ENCODE results near the gene SGO1.
A peak's percentile ranks its signal among the peaks of the same experiment; 100 is the strongest.

Gene SGO1

DNA sequence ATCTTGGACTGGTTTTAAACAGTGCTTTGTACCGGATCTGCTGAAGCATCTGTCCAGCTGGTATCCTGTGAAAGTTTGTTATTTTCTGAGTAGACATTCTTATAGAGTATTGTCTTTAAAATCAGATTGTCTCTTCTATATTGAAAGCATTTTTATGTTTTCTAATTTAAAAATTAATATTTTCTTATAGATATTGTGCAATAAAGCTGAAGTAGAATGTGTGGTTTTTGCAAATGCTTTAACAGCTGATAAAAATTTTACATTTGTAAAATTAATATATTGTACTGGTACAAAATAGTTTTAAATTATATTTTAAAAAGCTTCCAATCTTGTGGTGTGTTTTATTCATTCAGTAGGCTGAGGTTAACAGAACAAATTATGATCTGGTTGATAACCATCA lies 31.9 kb downstream of the SGO1 start:
- DNase-seq = no peak

DNA sequence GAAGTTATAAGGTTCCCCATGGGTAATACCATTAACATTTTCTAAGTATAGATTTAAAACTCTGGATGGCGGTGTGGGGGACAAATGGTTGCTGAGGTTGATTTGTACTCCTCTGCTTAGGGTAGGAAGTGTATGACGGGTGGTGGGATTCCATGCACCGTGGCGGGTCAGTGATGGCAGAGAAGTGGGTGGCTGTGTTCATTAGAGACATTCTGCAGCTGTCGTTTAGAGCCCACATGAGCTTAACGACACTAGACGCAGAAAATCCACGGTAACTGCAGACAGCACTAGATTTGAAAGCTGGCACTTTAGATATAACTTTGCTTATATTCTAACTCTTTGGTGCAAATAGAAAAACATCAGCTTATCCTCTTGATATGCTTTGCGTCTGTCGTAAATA lies 37.5 kb downstream of the SGO1 start:
- no peak for DNase-seq

DNA sequence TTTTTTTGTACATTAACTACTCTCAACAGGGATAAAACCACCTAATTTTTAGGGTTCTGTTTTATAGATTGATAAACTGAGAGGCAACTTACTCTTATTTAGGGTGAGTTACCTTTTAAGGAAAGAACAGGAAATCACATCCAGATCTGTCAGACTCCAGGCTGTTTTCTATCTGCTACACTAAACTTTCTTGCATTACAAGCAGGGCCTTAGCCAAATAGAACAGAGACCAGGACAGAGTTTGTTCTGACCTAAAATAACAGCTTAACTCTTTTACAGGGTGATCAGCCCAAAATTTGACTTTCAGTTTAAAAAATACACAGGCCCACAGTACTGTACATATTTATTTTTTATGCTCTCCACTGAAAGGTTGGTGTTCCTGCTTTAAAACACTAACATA lies 38.6 kb downstream of the SGO1 start:
- no peak for DNase-seq

DNA sequence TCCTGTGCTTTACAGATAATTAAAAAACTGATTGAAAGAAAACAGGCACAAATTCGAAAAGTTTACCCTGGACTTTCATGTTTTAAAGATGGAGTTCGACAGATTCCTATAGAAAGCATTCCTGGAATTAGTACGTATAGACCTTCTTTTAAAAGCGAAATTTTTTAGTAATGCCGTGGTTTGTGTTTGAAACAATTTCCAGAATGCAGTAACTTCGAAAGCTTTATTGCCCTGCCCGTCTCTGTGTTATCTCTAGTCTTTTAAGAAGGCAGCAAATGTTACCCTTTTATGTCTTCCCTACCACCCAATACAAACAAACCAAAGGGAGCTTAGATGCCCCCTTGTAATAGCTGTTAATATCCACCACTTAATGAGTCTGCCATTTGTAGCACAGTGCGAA lies 39.7 kb downstream of the SGO1 start:
- DNase-seq = no peak

DNA sequence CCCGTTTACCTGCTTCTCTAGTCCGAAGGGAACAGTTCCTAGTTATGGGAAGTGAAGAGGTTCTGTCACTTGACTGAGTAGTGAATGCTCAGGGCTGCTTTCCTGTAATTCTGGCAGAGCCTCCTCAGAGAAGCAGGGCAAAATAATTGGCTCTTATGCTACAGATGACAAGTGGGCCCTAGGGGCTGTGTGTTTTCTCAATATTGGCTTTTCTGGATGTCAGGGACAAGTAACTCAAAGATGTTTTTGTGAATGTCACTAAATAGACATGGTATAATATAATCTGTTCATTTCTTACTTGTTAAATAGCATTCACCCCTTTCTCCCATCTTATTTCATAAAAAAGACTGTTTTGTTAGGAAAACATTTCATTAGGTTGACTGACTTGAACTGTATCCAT lies 40.1 kb downstream of the SGO1 start:
- DNase-seq = no peak

DNA sequence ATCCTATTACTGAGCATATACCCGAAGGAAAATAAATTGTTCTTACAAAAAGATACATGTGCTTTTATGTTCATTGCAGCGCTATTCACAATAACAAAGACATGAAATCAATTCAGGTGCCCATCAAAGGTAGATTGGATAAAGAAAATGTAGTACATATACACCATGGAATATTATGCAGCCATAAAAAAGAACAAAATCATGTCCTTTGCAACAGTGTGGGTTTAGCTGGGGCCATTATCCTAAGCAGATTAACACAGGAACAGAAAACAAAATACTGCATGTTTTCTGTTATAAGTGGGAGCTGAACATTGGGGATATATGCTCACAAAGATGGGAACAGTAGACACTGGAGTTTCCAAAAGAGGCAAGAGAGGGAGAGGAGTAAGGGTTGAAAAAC lies 42.5 kb downstream of the SGO1 start:
- DNase-seq = no peak

DNA sequence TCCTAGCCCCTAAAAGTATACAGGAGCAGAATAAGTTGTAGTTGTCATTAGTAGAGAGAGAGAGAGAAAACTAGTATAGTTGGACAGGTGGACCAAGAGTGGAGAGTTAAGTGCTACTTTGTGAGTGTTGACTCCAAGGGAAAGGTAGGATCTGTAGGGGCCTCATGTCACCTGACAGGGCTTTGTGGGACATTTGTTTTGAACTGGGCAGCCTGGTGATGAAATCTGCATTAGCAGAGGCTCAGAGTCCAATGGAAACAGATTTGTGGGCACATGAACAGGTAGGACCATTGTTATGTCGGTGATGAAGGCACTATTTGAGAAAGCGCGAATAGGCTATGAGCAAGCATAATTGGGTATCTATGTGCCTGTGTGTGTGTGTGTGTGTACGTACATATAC lies 43.5 kb downstream of the SGO1 start:
- no peak for DNase-seq

DNA sequence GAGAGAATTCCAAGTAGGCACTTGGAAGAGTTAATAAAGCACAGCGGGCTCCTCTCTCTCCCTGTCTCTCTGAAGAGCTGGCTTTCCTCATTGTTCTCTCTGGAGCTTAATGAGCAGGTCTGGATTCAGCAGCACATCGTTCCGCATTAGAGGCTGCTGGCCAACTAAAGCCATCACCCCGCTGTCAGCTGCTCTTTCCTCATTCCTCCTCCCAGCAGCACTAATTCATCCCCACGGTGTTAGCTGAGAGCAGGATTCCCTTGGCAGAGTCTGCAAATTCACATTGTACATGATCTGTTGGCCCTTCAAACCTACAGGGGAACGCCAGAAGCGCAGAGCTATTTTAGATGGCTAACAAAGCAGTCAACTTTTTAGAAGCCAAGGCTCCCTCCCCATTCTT lies 44.2 kb downstream of the SGO1 start:
- no peak for DNase-seq

DNA sequence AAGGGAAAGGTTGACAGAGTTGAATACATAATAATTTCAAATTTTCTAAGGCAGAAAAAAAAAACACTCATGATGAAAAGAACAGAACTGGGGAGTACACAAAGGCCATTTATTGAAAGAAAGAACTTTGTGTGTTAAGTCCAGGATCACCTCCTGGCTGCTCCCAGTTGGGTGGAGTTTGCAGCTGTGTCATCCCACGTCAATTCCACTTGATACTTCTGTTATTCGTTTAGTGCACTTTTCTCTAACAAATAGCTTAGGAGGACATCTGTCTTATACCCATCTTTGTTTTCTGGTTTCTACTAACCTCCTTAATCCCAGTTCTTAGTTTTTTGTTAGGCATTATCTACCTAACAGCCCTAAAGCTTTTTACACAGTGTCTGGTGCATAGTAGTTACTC lies 44.7 kb downstream of the SGO1 start:
- DNase-seq = no peak

DNA sequence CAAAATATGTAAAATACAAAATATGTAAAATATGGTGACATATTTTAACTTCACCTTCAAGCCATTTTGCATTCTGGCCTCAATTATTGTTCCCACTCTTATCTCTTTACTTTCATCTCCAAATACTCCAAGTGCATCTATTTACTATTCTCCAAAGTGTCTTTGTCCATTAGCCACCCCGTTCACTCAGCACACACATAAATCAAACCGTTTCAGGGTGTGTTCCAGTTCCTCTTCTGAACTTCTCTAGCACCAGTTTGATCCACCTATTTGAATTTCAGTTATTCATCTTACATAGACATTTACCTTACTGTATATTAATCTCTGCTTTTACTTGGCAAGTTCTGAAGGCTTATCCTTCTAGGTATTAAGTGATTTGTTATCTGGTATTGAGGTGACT lies 45.1 kb downstream of the SGO1 start:
- DNase-seq = no peak

DNA sequence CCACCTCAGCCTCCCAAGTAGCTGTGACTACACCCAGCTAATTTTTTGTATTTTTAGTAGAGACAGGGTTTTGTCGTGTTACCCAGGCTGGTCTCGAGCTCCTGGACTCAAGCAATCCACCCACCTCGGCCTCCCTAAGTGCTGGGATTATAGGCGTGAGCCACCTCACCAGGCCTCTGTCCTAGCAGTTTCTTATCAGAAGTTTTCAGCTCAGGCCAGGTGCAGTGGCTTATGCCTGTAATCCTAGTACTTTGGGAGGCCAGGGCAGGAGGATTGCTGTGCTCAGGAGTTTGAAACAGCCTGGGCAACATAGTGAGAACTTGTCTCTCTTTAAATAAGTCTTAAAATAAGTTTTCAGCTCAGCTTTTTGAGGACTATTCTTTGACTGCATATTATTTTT lies 48.4 kb downstream of the SGO1 start:
- DNase-seq = no peak

DNA sequence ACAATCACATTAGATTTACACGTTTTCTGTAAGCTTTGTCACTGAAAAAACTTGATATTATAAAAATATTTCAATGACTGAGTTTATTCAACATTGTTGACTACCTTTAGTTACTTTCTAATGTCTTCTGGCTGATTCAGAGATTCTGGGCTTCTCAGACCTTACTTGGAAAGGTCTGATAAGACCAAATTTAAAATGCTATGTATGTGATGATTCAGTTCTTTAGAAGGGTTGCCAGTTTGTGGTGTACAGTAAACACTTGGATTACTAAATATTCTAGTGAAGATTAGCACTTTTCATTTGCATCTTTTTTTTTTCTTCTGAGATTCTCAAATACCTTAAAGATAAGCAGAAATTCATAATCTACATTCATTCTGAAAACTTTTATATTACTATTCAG lies 49.8 kb downstream of the SGO1 start:
- DNase-seq = no peak

DNA sequence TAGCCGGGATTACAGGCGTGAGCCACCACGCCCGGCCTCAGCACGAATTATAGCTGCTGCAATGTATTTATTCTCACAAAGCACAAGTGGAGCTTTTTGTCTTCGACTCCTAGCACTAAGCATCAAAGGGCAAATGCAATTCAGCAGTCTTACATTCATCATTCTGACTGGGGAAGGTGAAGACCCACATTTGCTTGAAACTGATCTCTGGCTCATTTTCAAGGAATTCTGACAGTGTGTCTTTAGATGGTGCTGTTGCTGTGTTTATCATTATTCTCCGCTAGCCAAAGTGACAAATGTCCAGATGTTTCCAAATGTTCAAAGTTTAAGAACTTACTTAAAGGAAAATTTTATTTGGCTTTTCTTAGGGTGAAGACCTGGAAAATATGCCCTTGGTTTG lies 55.9 kb downstream of the SGO1 start:
- DNase-seq = no peak

DNA sequence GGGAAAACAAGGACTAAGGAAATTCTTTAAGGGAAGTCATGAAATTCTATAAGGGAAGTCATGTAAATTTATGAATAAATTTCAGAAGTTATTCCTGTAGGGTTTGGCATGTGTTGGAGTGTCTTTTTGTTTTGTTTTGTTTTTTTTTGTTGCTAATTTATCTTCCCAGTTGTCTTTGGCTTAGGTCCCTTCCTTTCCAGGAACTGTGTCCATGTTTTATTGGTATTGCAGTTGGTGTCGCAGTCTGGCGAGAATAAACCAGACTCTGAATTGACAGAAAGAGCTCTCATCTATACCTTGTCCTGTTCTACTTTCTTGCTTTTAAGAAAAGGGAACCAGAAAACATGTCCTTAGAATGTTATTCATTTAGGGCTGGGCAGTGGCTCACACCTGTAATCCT lies 57.6 kb downstream of the SGO1 start:
- no peak for DNase-seq

DNA sequence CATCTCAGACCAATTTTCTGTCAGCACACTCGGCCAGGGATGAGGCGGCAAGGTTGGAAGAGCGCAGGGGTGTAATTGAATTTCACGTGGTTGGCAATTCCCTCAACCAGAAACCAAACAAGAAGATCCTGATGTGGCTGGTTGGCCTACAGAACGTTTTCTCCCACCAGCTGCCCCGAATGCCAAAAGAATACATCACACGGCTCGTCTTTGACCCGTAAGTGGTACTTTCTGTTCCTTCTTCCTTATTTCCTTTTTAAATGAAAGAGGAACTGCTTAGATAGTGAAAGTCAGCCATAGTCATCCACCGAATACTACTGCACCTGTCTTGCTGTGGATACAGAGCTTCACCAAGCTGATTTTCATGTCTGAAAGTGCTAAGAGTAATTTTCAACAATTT lies 60.1 kb downstream of the SGO1 start:
- peak; percentile 8 to 69 for DNase-seq

DNA sequence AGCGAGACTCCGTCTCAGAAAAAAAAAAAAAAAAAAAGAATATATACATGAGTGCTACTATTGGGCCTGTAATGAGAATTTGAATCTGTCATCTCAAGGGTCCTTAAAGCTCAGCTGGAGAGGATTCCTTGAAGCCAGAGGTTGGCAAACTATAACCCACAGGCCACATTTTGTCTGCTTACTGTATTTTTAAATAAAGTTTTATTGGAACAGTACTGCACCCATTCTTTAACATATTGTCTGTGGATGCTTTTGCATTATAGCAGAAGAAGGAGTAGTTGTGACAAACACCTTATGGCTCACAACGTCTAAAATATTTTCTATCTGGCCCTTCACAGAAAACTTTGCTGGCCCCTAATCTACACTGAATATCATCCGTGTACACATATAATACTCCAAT lies 60.7 kb downstream of the SGO1 start:
- DNase-seq = no peak

DNA sequence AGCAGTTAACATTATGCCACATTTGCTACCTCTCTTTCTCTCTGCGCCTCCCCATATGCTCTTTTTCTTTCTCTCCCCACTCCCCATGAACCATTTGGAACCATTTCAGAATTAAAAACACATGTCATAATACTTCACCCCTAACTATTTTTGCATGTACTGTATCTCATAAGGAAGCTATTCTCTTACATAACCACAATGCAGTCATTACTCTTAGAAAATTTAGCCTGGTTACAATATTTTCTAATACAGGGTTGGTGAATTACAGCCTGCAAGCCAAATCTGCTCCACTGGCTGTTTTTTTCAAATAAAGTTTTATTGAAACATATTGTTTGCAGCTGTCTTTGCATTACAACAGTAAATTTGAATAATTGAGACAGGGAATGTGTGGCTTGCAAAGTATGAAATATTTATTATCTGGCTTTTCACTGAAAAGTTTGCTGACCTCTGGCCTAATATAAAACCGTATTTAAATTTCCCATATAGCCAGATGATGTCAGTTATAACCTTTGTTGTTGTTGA lies 62.8 kb downstream of the SGO1 start:
- no peak for DNase-seq

DNA sequence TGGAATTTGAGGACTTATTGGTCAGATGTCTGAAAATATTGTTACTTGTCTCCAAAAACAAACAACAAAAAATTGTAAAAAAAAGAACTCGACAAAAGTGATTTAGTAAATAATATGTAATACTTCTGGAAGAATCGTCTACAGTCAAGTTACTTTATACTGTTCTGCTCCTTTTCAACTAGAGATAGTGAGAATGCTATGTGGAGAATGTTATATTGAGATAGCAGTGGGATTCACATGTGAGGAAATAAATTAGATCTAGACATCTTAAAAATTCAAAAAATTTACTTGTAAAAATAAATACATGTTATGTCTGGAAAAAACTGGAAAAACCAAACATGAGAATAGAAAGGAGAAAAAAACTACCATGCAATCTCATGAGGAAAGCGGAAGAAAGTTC lies 64.9 kb downstream of the SGO1 start:
- DNase-seq = no peak
